NCI-H2107 (cell line): ENCODE results near the gene ELFN2.
A peak's percentile ranks its signal among the peaks of the same experiment; 100 is the strongest.

Experiments used
- DNase-seq: peaks from one replicate; lab custom pipeline; 2025; lab: John Stamatoyannopoulos, UW

ELFN2 gene

DNA sequence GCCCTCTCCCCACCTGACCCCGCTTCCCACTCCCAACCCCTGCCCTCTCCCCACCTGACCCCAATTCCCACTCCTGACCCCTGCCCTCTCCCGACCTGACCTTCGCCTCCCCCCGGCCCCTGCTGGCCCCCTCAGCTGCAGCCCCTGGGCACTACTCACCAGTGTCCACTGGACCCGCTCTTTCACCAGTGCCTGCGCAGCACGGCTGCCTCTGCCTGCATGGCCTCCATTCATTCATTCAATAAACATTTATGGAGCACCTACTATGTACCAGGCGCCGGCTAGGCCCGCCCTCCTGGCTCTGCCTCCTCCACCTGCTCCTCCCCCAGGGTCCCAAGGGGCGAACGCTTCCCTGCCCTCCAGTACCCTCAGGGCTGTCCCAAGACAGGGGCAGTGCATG lies 42.6 kb downstream of the ELFN2 start:
- no peak for DNase-seq

DNA sequence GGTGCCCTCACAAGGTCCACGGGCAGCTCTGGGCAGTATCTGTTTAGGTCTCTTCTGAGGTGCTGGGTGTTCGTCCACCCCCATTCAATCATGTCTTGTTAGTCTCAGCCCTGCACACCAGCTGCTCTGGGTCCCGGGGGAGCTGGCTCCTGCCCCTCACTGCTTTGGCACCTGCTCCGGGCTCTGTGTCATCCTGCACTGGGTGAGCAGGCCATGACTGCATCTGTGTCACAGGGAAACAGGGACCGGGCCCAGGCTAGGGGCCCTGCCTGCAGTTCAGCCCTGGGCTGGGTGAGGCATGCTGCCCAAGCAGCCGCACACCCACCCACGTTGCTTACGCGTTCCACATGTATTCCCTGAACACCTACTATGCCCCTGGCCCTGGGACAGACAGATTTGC lies 43.9 kb downstream of the ELFN2 start:
- DNase-seq, result peak; percentile 21

DNA sequence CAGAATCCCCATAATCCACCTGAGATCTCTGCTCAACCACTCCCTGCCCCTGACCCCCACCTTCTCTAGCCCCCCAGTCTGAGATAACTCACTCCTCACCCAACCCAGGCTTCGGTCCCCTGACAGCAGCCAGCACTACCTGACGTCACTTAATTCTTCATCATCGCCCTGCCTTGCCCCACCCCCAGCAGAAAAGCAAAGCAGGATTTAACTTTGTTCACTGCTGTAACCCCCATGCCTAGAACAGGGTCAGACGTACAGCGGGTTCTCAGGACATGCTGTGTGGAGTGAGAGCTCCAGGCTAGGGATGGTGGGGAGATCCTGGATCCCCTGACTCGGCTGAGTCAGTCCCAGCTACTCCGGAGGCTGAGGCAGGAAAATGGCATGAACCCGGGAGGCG lies 45.8 kb downstream of the ELFN2 start:
- DNase-seq, result no peak

DNA sequence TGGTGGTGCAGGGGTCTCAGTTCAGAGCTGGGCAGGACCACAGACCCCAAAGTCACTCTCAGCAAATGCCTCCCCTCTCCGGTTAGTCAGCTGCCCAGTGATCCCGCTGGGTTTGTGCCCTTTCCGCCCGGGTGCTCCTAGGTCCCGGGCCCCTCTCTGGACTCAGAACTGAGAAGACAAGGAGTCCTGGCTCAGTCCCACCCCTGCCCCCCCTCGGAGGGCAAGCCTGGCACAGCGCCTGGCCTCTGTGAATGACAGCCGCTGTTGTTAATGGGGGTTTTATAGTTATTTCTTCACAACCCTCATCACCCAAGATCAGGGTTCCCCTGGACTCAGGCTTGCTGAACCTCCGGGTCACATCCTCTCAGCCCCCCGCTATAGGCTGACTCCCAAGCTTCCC lies 47.6 kb downstream of the ELFN2 start:
- no peak for DNase-seq

DNA sequence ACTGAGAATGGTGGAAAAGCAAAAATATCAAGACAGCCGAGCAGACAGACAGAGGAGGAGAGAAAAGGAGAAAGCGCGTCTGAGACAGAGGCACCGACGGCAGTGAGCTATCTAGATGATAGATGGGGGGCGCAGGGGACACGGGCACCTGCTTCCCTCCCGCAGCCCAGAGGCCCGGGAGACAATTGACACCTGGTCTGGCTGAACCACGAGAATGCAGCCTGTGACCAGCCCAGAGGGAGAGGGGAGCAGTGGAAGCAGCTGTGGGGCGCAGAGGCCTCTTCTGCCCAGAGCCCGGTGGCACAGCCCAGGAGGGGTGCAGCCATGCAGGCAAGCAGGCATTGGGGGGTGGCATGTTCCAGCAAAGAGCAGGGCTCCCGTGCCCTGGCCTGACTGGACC lies 48.2 kb downstream of the ELFN2 start:
- no peak for DNase-seq

DNA sequence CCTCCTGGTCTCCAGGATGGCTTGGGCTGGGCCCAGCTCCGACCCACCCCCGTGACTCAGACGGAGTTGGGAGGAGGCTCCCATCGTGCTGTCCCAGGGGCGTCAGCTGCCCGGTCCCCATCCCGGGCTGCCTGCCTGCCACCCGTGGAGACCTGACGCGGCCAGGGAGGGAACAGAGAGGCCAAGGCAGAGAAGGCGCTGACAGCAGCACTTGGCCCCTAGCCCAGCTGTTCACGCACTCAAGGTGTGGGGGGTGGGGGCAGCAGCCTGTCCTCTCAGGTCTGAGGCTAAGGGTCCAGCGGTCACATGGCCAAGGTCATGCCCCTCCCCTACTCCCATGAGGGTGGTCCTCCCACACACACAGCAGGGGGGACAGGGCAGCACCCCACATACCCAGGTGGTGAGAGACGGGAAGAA lies 48.6 kb downstream of the ELFN2 start:
- no peak for DNase-seq

DNA sequence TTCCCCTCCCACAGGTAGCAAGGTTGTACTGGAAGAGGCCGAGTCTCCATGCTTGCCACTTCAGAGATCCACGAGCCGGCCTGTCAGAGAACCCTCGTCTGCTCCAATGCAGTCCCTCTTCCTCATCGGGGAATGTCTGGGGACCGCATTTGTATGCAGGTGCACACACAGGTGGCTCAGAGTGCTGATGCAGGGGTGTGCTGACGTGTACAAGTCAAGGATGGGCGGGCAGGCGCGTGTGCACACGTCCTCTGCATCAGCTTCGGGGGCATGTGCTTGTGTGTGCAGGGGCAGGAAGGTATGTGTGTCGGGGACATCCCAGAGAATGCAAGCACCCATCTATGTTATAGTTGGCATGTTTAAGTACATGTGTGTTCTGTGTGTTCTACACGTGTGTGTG lies 49.4 kb downstream of the ELFN2 start:
- no peak for DNase-seq

DNA sequence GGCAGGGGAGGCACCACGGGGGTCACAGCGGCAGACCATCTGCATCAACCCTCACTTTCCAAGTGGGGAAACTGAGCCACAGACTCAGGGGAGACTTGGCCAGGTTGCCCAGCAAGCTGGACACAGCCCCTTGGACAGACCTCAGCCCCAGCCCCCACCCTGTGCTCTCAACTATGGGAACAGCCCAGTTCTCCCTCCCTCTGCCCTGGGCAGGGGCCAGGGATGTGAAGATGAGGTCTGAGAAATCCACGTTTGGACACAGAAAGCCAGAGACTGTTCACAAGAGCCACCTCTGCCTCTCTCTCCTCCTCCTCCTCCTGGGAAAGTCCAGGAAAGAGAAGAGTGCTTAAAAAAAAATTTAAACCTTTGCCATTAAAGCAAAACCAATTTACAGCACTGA lies 50.1 kb downstream of the ELFN2 start:
- DNase-seq, result no peak

DNA sequence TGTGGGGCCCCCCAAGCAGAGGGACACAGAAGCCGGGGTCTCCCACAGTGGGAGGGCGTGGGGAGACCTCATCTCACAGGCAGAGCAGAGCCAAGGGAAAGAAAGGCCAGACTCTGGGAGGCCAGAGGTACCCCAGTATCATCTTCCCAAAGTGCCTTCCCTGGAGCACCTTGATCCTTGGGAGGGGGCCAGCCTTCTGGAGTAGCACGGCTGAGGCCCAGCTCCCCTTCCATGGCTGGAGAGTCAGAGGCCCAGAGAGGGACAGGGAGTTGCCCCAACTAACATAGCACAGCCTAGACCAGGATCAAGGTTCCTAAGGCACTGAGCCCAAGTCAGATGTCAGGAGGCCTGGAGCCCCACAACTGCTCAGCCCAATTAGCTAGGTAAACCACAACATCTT lies 50.6 kb downstream of the ELFN2 start:
- no peak for DNase-seq

DNA sequence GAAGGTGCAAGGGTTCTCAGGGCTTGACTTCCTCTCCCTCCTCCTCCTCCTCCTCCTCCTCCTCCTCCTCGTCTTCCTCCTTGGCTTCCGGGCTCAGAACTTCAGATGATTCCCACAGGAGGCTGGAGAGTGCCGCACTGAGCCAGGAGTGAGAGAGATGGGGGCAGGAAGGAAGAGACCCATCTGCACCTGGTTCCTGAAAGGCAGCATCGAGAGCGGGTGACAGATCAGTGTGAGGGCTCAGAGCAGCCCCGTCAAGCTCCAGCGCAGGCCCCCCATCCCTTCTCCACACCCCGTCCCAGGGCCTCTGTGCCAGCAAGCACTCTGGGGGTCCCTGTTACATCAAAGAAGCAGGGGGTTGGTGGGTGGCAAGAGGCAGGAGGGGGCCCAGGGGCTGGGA lies 51.5 kb downstream of the ELFN2 start:
- no peak for DNase-seq

DNA sequence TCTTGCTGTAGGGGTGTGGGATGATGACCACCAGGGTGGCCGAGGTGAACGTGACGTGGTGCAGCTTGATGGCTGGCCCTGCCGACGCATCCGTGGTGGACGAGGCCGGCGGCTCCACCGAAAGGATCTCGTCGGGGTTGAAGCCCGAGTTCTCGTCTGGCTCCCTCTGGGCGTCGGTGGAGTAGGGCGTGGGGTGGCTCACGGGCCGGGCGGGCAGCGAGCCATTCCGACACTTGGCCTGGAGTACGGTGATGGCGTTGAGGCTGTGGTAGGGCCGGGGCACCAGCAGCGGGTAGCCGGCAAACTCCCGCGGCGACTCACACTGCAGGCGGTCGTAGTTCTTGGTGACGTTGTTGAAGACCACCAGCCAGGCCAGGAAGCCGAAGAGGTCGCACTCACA lies 52.7 kb downstream of the ELFN2 start:
- no peak for DNase-seq

DNA sequence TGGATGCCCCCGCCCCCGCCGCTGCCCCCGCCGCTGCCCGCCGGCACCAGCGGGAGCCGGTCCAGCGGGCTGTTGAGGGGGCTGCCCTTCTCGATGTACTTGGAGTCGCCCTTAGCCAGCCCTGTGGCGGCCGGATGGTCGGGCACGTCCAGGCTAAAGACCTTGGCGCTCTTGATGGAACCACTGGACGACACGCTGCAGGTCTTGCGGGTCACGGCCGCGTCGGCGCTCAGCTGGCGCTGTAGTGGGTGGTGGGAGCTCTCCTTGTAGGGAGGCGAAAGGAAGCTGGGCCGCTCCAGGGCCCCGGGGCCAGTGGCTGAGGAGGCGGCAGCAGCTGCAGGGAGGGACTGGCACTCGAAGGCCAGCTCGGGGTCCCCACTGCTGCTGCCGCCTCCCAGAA lies 53.8 kb downstream of the ELFN2 start:
- DNase-seq, result no peak

DNA sequence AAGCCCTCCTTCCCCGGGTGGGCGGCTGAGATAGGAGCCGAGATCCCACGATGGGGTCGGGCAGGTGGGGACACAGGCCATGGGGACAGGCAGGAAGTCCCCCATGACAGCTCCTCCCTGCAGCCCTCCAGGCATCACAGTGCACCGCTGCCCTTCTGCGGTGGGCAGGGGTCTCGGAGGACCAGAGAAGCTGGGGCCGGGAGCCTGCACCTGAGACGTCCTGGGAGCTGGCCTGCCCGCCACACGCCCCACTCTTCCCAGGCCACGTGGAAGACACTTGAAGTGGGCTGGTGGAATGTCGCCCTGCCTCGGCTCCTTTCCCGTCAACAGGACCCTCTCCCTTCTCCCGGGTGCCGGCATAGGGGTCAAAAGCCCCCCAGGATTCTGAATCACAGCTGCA lies 55.4 kb downstream of the ELFN2 start:
- no peak for DNase-seq

DNA sequence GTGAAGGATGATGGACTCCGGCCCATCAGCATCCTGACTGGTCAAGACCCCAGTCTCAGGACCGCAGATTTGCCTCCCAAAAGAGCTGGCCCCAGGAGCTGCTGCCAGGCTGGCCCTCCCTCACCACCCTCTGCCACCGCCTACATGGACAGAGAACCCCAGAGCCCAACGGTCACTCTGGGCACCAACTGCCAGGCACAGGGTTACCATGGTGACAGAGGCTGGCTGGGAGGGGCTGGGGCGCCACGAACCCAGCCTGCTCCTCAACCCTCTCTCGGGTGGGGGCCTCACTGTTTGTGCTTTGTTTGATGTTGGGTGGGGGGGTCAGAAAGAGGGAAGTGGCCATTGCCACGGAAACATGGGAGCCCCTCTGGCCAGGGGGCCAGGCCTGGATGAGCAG lies 55.8 kb downstream of the ELFN2 start:
- DNase-seq, result no peak

DNA sequence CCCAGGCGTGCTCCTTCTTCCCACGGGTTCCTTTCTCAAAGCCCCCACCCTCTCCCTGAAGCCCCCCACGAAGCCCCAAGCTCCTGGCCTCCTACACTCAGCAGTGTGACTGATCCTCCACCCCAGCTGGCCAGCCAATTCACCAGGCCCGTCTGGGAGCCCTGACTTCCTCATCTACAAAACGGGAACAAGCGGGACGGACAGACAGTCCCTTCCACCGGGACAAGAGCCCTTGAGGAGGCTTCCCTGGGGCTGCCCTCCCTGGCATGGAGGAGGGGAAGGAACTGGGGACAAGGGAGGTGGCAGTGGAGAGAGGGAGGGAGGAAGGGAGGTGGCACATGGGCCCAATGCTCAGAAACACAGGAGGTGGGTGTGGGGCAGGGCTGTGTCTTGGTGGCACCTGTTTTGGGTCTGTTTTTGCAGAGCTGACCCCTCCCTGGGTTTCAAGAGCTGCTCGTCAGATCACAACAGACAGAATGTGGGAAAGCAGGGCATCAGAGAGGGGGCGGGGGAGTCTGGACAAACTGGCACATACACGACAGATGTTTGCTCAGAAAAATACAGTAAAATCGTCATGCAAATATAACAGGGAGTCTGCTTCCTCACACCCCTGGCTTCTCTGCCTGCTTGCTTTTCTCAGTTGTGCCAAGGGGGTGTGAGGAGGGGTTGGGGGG lies 56.8 kb downstream of the ELFN2 start:
- no peak for DNase-seq

DNA sequence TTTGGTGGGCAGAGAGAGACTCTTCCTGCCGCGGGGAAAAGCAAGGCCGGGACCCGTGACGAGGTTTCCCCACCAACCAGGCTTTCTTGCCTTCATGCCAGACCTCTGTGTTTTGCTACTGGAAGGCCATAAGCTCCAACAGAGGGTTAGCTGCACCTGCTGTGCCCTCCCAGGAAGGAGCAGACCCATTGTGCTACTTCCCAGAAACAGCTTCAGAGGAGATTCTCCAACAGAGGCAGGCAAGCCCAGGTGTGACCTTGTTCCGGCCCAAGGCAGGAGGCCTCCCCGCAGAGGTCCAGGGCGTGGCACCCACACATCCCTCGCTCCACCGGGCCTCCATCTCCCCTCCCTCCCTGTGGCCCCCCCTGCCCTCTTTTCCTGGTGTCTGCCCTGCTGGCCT lies 57.8 kb downstream of the ELFN2 start:
- no peak for DNase-seq

DNA sequence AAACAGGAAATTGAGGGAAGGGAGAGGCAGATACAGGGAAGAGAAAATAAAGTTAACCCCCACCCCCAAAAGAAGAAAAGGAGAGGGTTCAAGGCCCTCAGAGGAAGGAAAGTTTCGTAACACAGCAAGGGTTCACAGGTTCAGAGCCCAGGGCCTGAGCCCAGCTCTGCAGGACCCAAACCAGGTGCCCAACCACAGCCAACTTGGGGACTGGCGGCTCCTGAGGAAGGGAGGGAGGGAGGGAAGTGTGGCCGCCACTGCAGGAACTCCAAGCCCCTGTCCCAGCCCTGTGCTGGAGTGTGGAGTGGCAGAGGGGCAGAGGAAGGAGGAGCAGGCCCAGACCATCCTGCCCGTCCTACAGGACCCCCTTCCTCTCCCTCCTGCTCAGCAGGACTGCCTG lies 59.2 kb downstream of the ELFN2 start:
- no peak for DNase-seq

DNA sequence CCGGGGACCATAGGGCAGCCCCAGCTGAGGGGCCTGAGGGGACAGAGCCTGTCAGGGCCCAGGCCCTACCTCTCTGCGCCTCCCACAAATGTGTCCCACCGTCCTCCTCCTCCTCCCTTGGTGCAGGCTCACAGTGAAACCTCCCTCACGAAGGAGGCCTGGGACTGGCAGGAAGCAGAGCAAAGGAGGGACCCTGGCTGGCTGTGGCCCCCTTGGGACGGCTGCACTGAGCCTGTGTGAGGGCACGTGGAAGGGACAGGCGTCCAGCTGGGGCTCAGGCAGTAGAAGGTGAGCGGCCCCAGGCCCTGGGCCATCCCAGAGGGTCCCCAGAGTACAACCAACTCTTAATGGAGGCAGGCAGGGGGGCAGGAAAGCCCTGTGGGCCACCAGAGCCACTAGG lies 60.7 kb downstream of the ELFN2 start:
- no peak for DNase-seq

DNA sequence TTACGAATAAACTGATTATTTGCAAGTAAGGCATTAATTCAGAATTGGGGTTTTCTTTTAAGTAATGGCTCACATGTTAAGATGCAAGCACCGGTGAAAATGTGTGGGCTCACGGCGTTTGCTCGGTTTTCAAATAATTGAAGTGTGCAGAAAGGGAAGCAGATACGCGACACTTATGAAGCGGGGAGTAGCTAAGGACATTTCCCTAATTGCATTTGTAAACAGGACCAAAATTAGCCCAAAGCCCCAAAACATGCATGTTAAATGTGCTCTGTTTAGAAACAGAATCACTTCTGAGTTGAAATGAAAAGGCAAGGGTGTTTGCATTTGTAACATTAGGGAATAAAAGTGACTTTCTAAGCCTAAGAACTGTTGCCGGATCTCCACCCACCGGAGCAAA lies 61.3 kb downstream of the ELFN2 start:
- no peak for DNase-seq

DNA sequence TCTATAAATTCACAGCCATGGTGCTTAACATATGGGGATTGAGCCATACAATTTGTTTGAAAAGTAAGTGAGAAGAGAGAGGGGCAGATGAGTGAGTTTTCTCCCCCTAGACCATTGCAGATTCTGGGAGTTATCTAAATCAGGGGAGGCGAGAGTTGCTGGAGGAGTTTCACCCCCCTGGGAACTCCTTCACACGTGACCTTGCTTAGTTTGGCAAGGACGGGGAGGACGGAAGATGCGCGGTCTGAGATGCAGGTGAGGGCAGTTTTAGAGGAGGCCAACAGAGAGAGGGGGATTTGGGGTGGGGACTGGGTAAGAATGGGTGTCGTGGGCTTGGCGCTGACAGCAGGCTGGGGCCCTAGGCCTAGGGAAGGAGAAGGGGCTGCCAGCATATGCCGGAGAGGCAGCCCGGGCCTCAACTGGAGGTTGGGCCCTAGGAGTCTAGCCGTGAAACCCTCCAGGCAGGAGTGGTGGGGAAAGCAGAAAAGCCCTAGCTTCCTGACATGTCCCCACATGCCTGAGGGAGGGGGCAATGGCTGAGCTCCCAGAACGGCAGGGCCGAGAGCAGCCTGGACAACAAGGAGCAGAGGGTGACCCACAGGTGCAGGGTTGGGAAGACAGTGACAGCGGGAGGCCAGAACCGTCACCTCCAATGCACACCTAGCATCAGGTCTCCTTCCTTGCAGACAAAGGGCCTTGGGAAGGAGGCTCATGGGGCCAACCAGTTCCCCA lies 63.9 kb downstream of the ELFN2 start:
- DNase-seq, result no peak

DNA sequence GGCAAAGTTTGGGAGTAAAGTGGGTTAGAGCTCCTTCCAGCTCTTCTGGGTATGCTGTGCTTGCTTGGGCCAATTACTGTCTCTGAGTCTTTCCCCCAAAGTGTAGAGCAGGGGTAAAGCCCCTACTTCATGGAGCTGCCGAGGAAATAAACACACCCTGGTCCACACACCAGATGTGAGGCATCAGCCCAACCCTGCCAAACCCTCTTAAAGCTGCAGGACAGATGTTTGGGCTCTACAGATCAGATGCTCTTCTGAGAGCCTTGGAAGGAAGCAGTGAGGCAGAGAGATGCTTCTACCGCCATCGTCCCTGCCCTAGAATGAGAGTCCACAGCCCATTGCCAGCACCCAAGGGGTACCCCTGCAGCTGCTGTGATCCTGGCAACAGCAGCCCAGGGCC lies 64.7 kb downstream of the ELFN2 start:
- no peak for DNase-seq

DNA sequence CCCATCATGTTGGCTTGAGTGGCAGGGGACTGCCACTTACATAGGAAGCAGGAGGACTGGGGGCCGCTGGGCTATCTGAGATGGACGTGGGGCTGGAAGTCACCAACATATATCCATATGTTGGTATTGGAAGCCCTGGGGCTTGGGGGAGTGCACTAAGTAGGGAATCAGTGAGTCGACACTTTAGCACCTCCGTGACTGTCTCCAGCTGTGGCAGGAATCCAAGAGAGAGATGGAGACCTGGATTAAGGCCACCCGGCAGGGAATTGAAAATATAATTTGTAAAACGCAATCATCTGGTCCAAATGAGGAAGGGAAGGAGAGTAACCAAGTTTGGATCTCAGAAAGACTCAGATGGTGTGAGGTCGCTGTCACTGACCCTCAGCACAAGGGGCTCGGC lies 68.4 kb downstream of the ELFN2 start:
- no peak for DNase-seq

DNA sequence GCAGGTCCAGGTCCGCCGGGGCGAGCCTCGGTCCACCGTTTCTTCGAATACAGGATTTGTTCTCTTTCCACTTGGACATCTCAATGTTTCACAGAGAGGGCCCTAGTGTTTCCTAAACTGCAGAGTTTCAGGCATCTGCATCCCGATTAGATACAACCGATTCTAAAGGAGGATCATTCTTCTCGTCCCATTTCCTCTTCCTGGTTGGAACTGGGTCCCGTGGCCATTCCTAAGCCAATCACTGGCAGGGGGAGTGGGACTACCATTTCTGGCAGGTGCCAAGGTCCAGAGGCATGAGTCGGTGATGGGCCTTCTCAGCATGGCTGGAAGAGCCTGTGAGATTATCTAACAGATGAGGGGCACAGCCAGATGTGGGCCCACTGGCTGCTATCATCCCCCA lies 68.9 kb downstream of the ELFN2 start:
- no peak for DNase-seq

DNA sequence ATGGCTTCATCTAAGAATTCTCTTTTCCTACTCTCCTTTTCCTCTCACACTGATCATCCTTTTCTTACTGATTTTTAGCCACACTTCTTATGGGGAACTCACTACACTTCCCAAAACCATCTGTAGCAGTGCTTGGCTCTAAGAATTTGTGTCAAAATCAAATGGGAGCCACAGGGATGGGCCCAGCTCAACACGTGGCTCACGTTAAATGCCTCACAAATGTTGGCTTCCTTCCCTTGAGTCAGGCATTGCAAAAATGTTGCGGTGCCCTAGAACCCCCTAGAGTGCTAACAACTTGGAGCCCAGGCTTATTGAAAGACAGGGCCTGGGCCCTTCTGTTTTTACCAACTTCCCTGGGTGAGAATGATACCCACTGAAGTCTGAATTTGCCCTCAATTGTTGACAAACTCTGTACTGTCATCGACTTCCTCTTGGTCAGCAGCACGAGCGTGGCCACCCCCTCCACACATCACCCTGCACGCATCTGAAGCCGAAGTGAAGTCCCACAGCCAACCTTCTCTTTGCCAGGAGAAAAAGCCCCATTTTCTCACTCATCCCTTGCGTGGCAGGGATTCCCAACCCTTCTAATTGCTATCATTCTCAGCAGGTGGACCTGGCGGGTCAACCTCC lies 69.7 kb downstream of the ELFN2 start:
- no peak for DNase-seq
